Colonic mucosa (tissue), 4 donors: ENCODE results near the gene AUH. TPM values are rescaled to one million over a fixed set of nuclear protein-coding genes. Genes with fewer than 3 reads are reported as not detected.

Experiments used
- DNase-seq: peaks from one replicate; pipeline ENCODE4 v3.0.0-alpha.2; 2020
- H3K27ac ChIP-seq: fragments of 200-600 bp; one replicate; pipeline ENCODE4 v1.8.0; 2021
- H3K27me3 ChIP-seq: fragments of 200-600 bp; one replicate; pipeline ENCODE4 v1.8.0; 2021
- H3K36me3 ChIP-seq: fragments of 200-600 bp; one replicate; pipeline ENCODE4 v1.8.0; 2021
- H3K4me1 ChIP-seq: fragments of 200-600 bp; one replicate; pipeline ENCODE4 v1.8.0; 2021; ENCODE audit warnings: mild to moderate bottlenecking
- H3K4me3 ChIP-seq: fragments of 200-600 bp; one replicate; pipeline ENCODE4 v1.8.0; 2021
- H3K9ac ChIP-seq, 2 donors: one replicate each; pipeline ENCODE4 v1.7.0; 2013; ENCODE audit warnings: control low read depth in 2 of 2, low read depth in 2 of 2, low read length in 2 of 2
- H3K9me3 ChIP-seq: fragments of 200-600 bp; one replicate; pipeline ENCODE4 v1.8.0; 2021
- intact Hi-C: fragments of 100-400 bp; cut with DNase I; formaldehyde crosslinking; loops from one replicate; pipeline ENCODE4 v1.14.1; 2022
- total RNA-seq, 2 donors: library from RNA; stranded (reverse); fragmentation: NEBNext Ultra II Directional in 1 of 2; extraction: Animal tissue kit (Norgen Biotek cat#: 25700) in 1 of 2; gene quantifications; one replicate each; pipeline ENCODE4 v1.2.1, GENCODE V29; 2021
- TF ChIP-seq, protein P1 (sequence below): fragments of 200-600 bp; IDR thresholded peaks from one replicate; pipeline ENCODE4 v1.8.0; 2022; ENCODE audit warnings: antibody characterized with exemption, mild to moderate bottlenecking
- donor health status: healthy.
- donor health status: DM: no; HTN: no; CAD: no.
- donor health status: DM: no; HTN: no; CAD: no.

The AUH gene
- total RNA-seq, 2 donors from 2014 or later, result 21.5 to 47.6 TPM

DNA sequence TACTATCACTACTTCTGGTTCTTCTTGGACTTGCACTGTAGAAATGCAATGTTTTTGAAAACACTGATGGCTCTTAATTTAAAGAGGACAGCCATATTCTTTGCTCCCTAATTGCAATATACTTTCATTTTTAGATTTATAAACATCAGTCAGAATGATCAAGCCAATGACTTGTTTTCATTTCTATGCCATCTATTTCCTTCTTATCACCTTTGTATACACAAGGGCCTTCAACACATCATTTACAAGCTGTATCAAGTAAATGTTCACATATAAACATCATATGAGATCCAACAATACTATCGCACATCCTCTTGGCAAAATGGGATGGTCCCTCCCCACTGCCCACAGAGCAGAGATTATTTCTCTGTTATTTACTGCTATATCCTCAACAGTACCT, 24.9 kb downstream of the AUH start:
- intact Hi-C loops, result no loop called here

DNA sequence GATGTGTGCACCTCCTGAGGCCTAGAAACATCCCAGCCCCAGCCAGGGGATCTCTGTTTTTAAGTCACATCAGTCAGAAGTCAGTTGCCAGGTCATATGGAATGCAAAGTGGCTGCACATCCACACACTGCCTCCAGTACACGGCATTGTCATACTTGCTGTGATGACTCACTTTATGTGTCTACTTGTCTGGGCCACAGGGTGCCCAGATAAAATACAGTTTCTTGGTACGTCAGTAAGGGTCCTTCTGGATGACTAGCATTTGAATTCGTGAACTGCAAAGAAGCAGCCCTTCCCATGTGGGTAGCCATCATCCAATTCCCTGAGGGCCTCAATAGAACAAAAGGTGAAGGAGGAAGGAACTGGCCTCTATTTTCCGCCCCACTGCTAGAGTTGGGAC, 27.7 kb downstream of the AUH start:
- intact Hi-C loops, result no loop called here
- H3K27ac ChIP-seq, result no peak overlapping the region

More for the DNA sequence above, 24.9 kb downstream of the AUH start:
- no peaks in the 10 kb centered on the region for H3K27me3 ChIP-seq
- no peaks in the 10 kb centered on the region for H3K4me1 ChIP-seq
- no peak overlapping the region for H3K9ac ChIP-seq
- no peaks in the 10 kb centered on the region for H3K9me3 ChIP-seq
- H3K36me3 ChIP-seq, result no peaks in the 10 kb centered on the region
- no peak for DNase-seq
- no peak overlapping the region for H3K4me3 ChIP-seq
- H3K27ac ChIP-seq, result no peak overlapping the region
- TF ChIP-seq, protein P1, sequence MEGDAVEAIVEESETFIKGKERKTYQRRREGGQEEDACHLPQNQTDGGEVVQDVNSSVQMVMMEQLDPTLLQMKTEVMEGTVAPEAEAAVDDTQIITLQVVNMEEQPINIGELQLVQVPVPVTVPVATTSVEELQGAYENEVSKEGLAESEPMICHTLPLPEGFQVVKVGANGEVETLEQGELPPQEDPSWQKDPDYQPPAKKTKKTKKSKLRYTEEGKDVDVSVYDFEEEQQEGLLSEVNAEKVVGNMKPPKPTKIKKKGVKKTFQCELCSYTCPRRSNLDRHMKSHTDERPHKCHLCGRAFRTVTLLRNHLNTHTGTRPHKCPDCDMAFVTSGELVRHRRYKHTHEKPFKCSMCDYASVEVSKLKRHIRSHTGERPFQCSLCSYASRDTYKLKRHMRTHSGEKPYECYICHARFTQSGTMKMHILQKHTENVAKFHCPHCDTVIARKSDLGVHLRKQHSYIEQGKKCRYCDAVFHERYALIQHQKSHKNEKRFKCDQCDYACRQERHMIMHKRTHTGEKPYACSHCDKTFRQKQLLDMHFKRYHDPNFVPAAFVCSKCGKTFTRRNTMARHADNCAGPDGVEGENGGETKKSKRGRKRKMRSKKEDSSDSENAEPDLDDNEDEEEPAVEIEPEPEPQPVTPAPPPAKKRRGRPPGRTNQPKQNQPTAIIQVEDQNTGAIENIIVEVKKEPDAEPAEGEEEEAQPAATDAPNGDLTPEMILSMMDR, result no peak

DNA sequence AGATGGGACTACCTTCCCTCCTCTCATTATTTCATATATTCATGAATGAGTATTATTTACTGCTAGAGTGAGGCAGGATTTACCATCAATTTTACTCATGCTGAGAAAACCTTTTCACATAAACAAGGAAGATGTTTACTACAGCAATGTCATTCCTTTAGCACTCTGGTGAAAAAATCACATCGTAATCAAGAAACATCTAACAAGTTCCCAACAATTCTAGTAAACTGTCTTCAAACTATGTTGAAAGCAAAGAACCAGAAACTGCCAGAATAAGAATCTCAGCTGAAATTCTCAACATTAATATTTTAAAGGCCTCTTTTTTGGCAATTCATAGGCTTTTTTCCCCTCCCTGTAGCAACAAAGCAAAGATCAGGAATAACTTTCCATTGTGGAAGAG, 28.2 kb downstream of the AUH start:
- H3K4me3 ChIP-seq, result no peak overlapping the region
- no peaks in the 10 kb centered on the region for H3K4me1 ChIP-seq
- DNase-seq, result no peak
- H3K27me3 ChIP-seq, result no peaks in the 10 kb centered on the region
- H3K36me3 ChIP-seq, result no peaks in the 10 kb centered on the region
- TF ChIP-seq, protein P1, result no peak
- no peaks in the 10 kb centered on the region for H3K9me3 ChIP-seq
- H3K27ac ChIP-seq, result no peak overlapping the region
- intact Hi-C loops, result no loop called here
- no peak overlapping the region for H3K9ac ChIP-seq

More for the DNA sequence above, 27.7 kb downstream of the AUH start:
- Histone ChIP-seq H3K4me1 (no peaks in the 10 kb centered on the region), H3K27me3 (no peaks in the 10 kb centered on the region), H3K36me3 (no peaks in the 10 kb centered on the region), H3K4me3 (no peak overlapping the region), H3K9ac (no peak overlapping the region), H3K9me3 (no peaks in the 10 kb centered on the region)
- no peak for DNase-seq
- TF ChIP-seq, protein P1, result no peak

DNA sequence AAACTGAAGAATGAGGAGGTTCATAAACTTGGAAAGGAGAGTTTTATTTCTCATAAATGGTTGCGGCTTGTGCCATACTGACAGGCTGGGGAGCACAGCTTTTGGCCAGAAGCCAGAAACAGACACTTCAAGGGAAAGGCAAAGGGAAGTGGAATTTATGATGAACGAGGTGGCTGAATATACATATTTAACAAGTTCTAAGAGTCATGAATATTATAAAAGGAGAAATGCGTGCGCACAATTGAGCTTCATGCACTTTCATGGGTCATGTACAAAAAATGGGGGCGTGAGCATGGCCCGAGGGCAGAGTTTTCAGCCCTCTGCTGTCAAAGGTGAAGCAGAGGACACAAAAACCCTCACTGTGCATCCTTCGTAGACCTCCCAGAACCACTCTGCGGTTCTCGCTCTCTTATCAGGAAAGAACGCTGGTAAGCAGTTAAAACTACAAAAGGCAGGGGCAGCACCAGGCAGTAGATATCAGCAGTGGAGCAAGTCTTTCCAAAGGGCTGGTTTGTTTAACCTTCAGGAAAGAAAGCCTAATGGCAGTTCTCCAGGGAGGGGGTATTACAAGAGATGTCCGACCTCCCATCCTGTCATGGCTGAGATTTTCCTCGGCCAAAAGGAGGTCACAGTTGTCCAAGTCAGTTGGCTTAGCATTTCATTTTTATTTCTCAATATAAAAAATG, 29.0 kb downstream of the AUH start:
- H3K4me1 ChIP-seq, result no peaks in the 10 kb centered on the region
- no peaks in the 10 kb centered on the region for H3K27me3 ChIP-seq
- H3K4me3 ChIP-seq, result no peak overlapping the region
- H3K36me3 ChIP-seq, result no peaks in the 10 kb centered on the region
- no peak for DNase-seq
- H3K9ac ChIP-seq, result no peak overlapping the region
- no peaks in the 10 kb centered on the region for H3K9me3 ChIP-seq
- TF ChIP-seq, protein P1, result no peak
- no peak overlapping the region for H3K27ac ChIP-seq
- intact Hi-C loops, result no loop called here

DNA sequence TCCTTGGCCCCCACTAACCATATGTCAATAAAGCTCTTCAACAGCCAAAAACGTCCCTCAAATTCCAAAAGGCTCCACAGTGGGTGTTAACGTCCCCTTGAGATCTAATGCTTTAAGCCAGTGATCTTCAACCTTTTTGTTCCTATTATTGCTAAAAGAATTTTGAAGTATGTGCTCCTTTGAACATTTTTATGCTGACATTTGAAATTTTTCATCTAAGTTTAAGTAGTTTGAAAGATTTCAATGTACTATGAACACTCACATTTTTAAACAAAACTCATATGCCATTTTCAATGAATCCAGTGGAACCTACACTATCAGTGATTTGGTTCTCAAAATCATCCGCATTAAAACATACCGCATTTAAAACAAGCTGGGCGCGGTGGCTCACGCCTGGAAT, 29.9 kb downstream of the AUH start:
- Histone ChIP-seq H3K4me3 (no peak overlapping the region), H3K4me1 (no peaks in the 10 kb centered on the region), H3K27ac (no peak overlapping the region), H3K9me3 (no peaks in the 10 kb centered on the region), H3K27me3 (no peaks in the 10 kb centered on the region), H3K9ac (no peak overlapping the region), H3K36me3 (no peaks in the 10 kb centered on the region)
- TF ChIP-seq, protein P1, result no peak
- intact Hi-C loops, result no loop called here
- no peak for DNase-seq
